ENCODE data around the gene SGK1. TPM values are rescaled to one million over a fixed set of nuclear protein-coding genes. Genes with fewer than 3 reads are reported as not detected.
"Not testable (repeated sequence)": the region's sequence is repeated elsewhere in the genome, so short reads cannot be mapped to it uniquely, and the experiment has no call there.

Gene SGK1
- total RNA-seq, 3 donors from 2014 or later = 104 to 459 (median 193) TPM

DNA sequence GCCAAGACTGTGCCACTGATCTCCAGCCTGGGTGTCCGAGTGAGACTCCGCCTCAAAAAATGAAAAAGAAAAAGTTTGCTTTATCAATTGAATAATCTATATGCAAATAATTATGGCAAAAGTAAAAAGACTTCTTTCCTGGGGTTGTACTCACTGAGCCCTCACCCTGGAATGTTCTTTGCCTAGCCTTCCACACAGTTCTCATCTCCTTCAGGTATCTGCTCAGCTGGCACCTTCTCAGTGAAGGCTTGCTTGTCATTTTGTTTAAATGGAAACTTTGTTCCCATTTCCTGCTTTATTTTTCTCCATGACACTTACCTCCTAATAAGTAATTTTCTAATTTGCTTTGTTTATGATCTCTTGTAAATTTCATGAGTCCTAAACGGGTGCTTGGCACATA lies 96.7 kb downstream of the SGK1 start:
- Histone ChIP-seq H3K27ac (no peak overlapping the region), H3K4me3 (no peak overlapping the region), H3K36me3 (no peaks in the 10 kb centered on the region), H3K9me3 (no peaks in the 10 kb centered on the region), H3K27me3 (no peaks in the 10 kb centered on the region), H3K4me1 (no peaks in the 10 kb centered on the region)
- intact Hi-C loops (cut with DNase I; ENCODE audit: low total_unique reads) = no loop called here
- TF ChIP-seq, protein P1, sequence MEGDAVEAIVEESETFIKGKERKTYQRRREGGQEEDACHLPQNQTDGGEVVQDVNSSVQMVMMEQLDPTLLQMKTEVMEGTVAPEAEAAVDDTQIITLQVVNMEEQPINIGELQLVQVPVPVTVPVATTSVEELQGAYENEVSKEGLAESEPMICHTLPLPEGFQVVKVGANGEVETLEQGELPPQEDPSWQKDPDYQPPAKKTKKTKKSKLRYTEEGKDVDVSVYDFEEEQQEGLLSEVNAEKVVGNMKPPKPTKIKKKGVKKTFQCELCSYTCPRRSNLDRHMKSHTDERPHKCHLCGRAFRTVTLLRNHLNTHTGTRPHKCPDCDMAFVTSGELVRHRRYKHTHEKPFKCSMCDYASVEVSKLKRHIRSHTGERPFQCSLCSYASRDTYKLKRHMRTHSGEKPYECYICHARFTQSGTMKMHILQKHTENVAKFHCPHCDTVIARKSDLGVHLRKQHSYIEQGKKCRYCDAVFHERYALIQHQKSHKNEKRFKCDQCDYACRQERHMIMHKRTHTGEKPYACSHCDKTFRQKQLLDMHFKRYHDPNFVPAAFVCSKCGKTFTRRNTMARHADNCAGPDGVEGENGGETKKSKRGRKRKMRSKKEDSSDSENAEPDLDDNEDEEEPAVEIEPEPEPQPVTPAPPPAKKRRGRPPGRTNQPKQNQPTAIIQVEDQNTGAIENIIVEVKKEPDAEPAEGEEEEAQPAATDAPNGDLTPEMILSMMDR (IDR thresholded peaks at IDR 0.05) = no peak
- no peak for TF ChIP-seq POLR2A (IDR thresholded peaks at IDR 0.05)
- TF ChIP-seq POLR2AphosphoS5 (IDR thresholded peaks at IDR 0.05) = no peak
- no peak for DNase-seq (ENCODE audit: low spot score in 2 of 2)

DNA sequence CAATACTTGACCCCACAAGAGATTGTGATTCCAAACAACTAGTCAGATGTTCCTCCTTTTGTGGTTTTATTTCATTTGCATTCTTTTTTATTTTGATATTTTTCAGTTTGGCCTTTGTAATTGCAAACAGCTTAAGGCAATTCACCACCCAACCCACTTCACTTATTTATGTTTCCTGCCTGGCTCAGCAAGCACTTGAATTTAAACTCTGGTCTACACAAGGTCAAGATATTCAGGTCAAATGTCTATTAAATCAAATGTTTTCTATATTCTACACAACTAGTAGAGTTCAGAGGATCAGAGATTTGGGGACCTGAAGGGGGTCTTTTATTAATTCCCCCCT lies 100.1 kb downstream of the SGK1 start:
- TF ChIP-seq POLR2AphosphoS5 (IDR thresholded peaks at IDR 0.05) = no peak
- no peak for DNase-seq (ENCODE audit: low spot score in 2 of 2)
- H3K36me3 ChIP-seq = no peaks in the 10 kb centered on the region
- no peaks in the 10 kb centered on the region for H3K9me3 ChIP-seq
- no peak overlapping the region for H3K4me3 ChIP-seq
- intact Hi-C loops (cut with DNase I; ENCODE audit: low total_unique reads) = no loop called here
- no peaks in the 10 kb centered on the region for H3K27me3 ChIP-seq
- no peaks in the 10 kb centered on the region for H3K4me1 ChIP-seq
- H3K27ac ChIP-seq = no peak overlapping the region

DNA sequence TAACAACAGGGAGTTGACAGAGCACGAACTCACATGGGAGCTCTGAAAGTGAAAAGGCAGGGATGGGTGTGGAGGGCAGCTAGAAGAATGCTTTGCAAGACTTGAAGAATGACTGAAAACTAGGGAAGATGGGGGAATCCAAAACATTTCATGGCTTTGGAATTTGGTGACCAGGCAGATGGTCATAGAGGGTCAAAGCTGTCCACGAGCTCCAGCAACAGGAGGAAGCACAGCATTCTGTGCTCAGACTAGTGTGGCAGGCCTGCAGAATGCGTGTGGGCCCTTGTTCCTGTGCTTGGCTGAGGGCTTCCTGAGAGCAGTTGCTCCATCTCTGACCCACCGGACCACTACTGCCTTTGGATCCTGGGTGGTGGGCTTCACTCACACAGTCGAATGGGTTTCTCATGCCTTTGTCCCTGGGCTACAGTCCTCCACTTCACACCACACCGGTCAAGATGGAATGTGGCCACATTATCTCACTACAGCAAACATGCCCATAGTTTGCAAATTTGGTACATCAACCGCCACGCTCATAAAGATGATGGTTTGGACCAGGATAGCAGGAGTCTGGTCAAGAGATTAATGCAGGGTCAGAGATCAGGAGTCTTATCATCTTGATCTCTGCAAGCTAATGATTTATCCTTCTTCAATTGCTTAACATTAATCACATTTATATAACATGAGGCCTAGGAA lies 100.7 kb downstream of the SGK1 start:
- Histone ChIP-seq H3K36me3 (no peaks in the 10 kb centered on the region), H3K9me3 (no peaks in the 10 kb centered on the region), H3K27me3 (no peaks in the 10 kb centered on the region), H3K27ac (no peak overlapping the region), H3K4me3 (no peak overlapping the region), H3K4me1 (no peaks in the 10 kb centered on the region)
- TF ChIP-seq POLR2AphosphoS5 (IDR thresholded peaks at IDR 0.05) = no peak
- TF ChIP-seq POLR2A (IDR thresholded peaks at IDR 0.05) = no peak
- TF ChIP-seq, protein P1 (IDR thresholded peaks at IDR 0.05) = no peak
- intact Hi-C loops (cut with DNase I; ENCODE audit: low total_unique reads) = no loop called here
- no peak for DNase-seq (ENCODE audit: low spot score in 2 of 2)

DNA sequence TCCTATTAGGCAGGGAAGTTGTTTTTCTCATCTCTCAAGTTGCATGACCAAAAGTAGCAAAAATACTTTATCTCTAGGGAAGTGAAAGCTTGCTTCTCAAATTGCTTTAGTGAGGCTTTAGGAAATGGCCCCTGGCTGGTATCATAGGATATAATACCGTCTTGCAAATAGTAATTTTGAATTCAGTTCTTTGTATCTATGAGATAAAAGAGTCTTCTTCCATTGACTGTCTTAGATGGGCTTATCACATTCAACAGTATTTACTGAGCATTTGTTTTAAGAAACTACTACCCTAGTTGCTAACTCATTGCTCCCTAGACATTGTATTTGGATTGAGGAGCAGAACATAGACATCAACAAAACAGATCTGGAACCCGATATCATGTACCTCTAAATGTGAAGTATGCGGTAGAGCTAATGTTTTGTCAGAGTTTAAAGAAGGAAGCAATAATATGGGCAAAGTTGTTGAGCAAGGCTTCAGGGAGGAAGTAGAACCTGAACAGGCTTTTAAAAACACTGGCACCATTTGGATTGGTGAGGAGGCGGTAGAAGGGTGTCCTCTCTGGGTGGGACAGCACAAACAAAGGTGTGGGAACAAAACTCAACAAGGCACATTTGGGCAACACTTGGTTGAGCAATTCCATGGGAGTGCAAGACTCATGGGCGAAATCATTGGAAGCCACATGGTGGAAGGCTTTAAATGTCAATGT lies 101.5 kb downstream of the SGK1 start:
- Histone ChIP-seq H3K9me3 (no peaks in the 10 kb centered on the region), H3K4me3 (no peak overlapping the region), H3K27me3 (no peaks in the 10 kb centered on the region), H3K4me1 (no peaks in the 10 kb centered on the region), H3K36me3 (no peaks in the 10 kb centered on the region), H3K27ac (no peak overlapping the region)
- intact Hi-C loops (cut with DNase I; ENCODE audit: low total_unique reads) = no loop called here
- DNase-seq (ENCODE audit: low spot score in 2 of 2) = no peak
- TF ChIP-seq POLR2A (IDR thresholded peaks at IDR 0.05) (no peak), POLR2AphosphoS5 (IDR thresholded peaks at IDR 0.05) (no peak)
- TF ChIP-seq, protein P1 (IDR thresholded peaks at IDR 0.05) = no peak

DNA sequence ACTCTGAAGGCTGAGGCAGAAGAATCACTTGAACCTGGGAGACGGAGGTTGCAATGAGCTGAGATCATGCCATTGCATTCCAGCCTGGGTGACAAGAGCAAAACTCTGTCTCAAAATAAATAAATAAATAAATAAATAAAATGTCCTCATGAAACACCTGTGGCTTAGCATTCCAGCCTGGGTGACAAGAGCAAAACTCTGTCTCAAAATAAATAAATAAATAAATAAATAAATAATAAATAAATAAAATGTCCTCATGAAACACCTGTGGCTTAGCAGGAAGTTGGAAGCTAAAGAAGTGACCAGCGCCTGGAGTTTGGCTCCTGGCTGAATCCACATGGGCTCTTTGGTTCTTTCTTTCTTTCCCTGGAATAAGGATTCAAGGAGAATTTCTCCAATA lies 104.5 kb downstream of the SGK1 start:
- H3K36me3 ChIP-seq; H3K4me3 ChIP-seq; intact Hi-C loops (cut with DNase I; ENCODE audit: low total_unique reads); H3K27me3 ChIP-seq; DNase-seq (ENCODE audit: low spot score in 2 of 2); H3K9me3 ChIP-seq; H3K27ac ChIP-seq; H3K4me1 ChIP-seq: not testable (repeated sequence)

DNA sequence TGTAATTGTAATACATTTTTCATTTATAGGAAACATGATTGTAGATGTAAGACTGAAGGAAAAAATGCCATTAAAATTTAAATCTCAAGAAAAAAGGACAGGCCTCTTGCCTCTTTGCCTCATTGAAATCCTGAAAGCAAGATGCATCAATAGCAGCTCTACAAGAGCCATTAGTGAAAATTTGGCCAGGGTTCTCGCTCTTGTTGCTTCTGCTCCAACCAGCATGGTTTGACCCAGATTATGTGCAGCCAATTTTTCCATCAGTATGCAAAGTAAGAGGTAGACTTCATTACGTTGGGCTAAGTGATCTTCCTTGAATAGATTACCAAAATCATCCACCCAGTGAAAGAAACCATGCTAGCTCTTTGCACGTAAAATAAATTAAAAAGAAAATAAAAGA lies 106.6 kb downstream of the SGK1 start:
- Histone ChIP-seq H3K27ac (no peak overlapping the region), H3K36me3 (no peaks in the 10 kb centered on the region), H3K4me3 (no peak overlapping the region), H3K27me3 (no peaks in the 10 kb centered on the region), H3K9me3 (no peaks in the 10 kb centered on the region), H3K4me1 (no peaks in the 10 kb centered on the region)
- TF ChIP-seq POLR2A (IDR thresholded peaks at IDR 0.05) (no peak), POLR2AphosphoS5 (IDR thresholded peaks at IDR 0.05) (no peak)
- TF ChIP-seq, protein P1 (IDR thresholded peaks at IDR 0.05) = no peak
- DNase-seq (ENCODE audit: low spot score in 2 of 2) = no peak
- intact Hi-C loops (cut with DNase I; ENCODE audit: low total_unique reads) = no loop called here

Measured in breast epithelium (tissue), 4 donors.